HFFc6 (cell line): ENCODE data around the gene SAMD11. TPM values are rescaled to one million over a fixed set of nuclear protein-coding genes. Genes with fewer than 3 reads are reported as not detected.

ENCODE experiments used
- DNase-seq: peaks from one replicate; pipeline ENCODE4 v3.0.0-alpha.2; 2018
- H3K27ac Mint-ChIP-seq: 2 replicates; pipeline ENCODE4 v1.8.0; 2020; ENCODE audit warnings: mild to moderate bottlenecking, mixed read lengths
- H3K27me3 Mint-ChIP-seq: 2 replicates; pipeline ENCODE4 v1.8.0; 2021; ENCODE audit warnings: mild to moderate bottlenecking, moderate library complexity, mixed read lengths; ENCODE audit not compliant: insufficient read depth
- H3K36me3 Mint-ChIP-seq: 2 replicates; pipeline ENCODE4 v1.8.0; 2021; ENCODE audit warnings: low read depth, mixed read lengths
- H3K4me1 Mint-ChIP-seq: 2 replicates; pipeline ENCODE4 v1.8.0; 2020; ENCODE audit warnings: low read depth, mixed read lengths
- H3K4me3 Mint-ChIP-seq: 2 replicates; pipeline ENCODE4 v1.8.0; 2020; ENCODE audit warnings: mild to moderate bottlenecking, moderate library complexity, mixed read lengths
- H3K9me3 Mint-ChIP-seq: 2 replicates; pipeline ENCODE4 v1.8.0; 2020; ENCODE audit warnings: mild to moderate bottlenecking, mixed read lengths
- CTCF ChIP-seq: fragments of 200-600 bp; sonication (generic); IDR thresholded peaks from 2 replicates; pipeline ENCODE4 v1.5.0; 2021; ENCODE audit warnings: antibody characterized with exemption, mild to moderate bottlenecking
- total RNA-seq, 6 experiments: library from RNA; stranded (reverse); fragmentation: NEBNext Ultra II Directional; extraction: Animal tissue kit (Norgen Biotek cat#: 25700); gene quantifications; 2 replicates in 1 of 6; 3 replicates in 5 of 6; pipeline ENCODE4 v1.2.3, GENCODE V29; 2021

Gene SAMD11
- total RNA-seq, 6 experiments from 2014 or later: 20.6 to 29.3 (median 27.5) TPM

- no peak for TF ChIP-seq CTCF
- H3K27me3 Mint-ChIP-seq: no peaks in the 10 kb centered on the region
- no peak overlapping the region for H3K27ac Mint-ChIP-seq
- H3K36me3 Mint-ChIP-seq: no peaks in the 10 kb centered on the region; the same call in 1 of the 2 replicates
- no peaks in the 10 kb centered on the region for H3K9me3 Mint-ChIP-seq
- H3K4me3 Mint-ChIP-seq: peak overlapping the region; percentile 86; the same call in 1 of the 2 replicates
- H3K4me1 Mint-ChIP-seq: no peaks in the 10 kb centered on the region
- no peak for DNase-seq
Measured at GRCh38 chr1:967466-968343, 44.0 kb downstream of the SAMD11 start.

- H3K36me3 Mint-ChIP-seq: no peaks in the 10 kb centered on the region; the same call in 1 of the 2 replicates
- H3K9me3 Mint-ChIP-seq: no peaks in the 10 kb centered on the region
- H3K4me3 Mint-ChIP-seq: no peak overlapping the region
- no peaks in the 10 kb centered on the region for H3K27me3 Mint-ChIP-seq
- DNase-seq: no peak
- no peak for TF ChIP-seq CTCF
- H3K27ac Mint-ChIP-seq: no peak overlapping the region
- no peaks in the 10 kb centered on the region for H3K4me1 Mint-ChIP-seq
Measured at GRCh38 chr1:969260-969855, 45.6 kb downstream of the SAMD11 start.

- no peak overlapping the region for H3K4me3 Mint-ChIP-seq
- H3K36me3 Mint-ChIP-seq: no peaks in the 10 kb centered on the region
Measured at GRCh38 chr1:970242-970972, 46.7 kb downstream of the SAMD11 start.

GRCh38 chr1:970973-971730, 47.4 kb downstream of the SAMD11 start:
- Mint-ChIP-seq H3K27me3 (no peaks in the 10 kb centered on the region), H3K4me3 (no peak overlapping the region), H3K4me1 (no peaks in the 10 kb centered on the region), H3K36me3 (no peaks in the 10 kb centered on the region), H3K9me3 (no peaks in the 10 kb centered on the region), H3K27ac (no peak overlapping the region)
- no peak for DNase-seq
- no peak for TF ChIP-seq CTCF

More at GRCh38 chr1:970242-970972, 46.7 kb downstream of the SAMD11 start:
- no peak for TF ChIP-seq CTCF
- DNase-seq: no peak
- no peaks in the 10 kb centered on the region for H3K9me3 Mint-ChIP-seq
- H3K27ac Mint-ChIP-seq: no peak overlapping the region
- no peaks in the 10 kb centered on the region for H3K27me3 Mint-ChIP-seq
- H3K4me1 Mint-ChIP-seq: no peaks in the 10 kb centered on the region
